Ishikawa (cell line): ENCODE results near the gene FBXW8.

Experiments used
- EP300 ChIP-seq: IDR thresholded peaks from 2 replicates; pipeline ENCODE4 v1.6.1; 2012; ENCODE audit warnings: borderline replicate concordance
- FOXM1 ChIP-seq: IDR thresholded peaks from 2 replicates; pipeline ENCODE4 v1.6.1; 2012; ENCODE audit warnings: low read depth, borderline replicate concordance
- RAD21 ChIP-seq: IDR thresholded peaks from 2 replicates; pipeline ENCODE4 v1.6.1; 2012; ENCODE audit warnings: low read depth
- TF ChIP-seq, protein P1 (sequence below): IDR thresholded peaks from 2 replicates; pipeline ENCODE4 v1.6.1; 2012
- TF ChIP-seq, protein P2 (sequence below): IDR thresholded peaks from 2 replicates; pipeline ENCODE4 v1.6.1; 2012; ENCODE audit warnings: low read depth, mild to moderate bottlenecking
- TF ChIP-seq, protein P3 (sequence below): IDR thresholded peaks from 2 replicates; pipeline ENCODE4 v1.6.1; 2012

DNA sequence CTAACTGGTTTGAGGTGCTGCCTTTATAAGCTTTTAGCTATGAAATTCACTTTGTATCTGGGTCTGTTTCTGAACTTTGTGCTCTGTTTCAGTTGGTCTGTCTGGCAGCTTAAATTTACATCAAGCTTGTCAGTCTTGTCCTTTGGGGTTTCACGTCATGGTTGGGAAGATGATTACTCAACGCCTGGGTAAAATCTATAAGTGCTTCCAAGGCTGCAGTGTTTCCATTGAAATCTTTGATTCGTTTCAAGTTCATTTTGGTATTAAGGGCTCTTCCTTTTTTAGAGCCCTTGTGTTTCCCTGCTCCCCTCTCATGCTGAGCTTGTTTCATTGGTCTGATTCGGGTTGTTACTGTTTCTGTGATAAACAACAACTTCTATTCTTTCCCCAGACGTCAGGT is 58.2 kb downstream of the FBXW8 start:
- TF ChIP-seq RAD21: no peak
- TF ChIP-seq, protein P1, sequence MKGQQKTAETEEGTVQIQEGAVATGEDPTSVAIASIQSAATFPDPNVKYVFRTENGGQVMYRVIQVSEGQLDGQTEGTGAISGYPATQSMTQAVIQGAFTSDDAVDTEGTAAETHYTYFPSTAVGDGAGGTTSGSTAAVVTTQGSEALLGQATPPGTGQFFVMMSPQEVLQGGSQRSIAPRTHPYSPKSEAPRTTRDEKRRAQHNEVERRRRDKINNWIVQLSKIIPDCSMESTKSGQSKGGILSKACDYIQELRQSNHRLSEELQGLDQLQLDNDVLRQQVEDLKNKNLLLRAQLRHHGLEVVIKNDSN: no peak
- TF ChIP-seq EP300: no peak
- TF ChIP-seq, protein P2, sequence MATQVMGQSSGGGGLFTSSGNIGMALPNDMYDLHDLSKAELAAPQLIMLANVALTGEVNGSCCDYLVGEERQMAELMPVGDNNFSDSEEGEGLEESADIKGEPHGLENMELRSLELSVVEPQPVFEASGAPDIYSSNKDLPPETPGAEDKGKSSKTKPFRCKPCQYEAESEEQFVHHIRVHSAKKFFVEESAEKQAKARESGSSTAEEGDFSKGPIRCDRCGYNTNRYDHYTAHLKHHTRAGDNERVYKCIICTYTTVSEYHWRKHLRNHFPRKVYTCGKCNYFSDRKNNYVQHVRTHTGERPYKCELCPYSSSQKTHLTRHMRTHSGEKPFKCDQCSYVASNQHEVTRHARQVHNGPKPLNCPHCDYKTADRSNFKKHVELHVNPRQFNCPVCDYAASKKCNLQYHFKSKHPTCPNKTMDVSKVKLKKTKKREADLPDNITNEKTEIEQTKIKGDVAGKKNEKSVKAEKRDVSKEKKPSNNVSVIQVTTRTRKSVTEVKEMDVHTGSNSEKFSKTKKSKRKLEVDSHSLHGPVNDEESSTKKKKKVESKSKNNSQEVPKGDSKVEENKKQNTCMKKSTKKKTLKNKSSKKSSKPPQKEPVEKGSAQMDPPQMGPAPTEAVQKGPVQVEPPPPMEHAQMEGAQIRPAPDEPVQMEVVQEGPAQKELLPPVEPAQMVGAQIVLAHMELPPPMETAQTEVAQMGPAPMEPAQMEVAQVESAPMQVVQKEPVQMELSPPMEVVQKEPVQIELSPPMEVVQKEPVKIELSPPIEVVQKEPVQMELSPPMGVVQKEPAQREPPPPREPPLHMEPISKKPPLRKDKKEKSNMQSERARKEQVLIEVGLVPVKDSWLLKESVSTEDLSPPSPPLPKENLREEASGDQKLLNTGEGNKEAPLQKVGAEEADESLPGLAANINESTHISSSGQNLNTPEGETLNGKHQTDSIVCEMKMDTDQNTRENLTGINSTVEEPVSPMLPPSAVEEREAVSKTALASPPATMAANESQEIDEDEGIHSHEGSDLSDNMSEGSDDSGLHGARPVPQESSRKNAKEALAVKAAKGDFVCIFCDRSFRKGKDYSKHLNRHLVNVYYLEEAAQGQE: no peak
- no peak for TF ChIP-seq FOXM1
- TF ChIP-seq, protein P3, sequence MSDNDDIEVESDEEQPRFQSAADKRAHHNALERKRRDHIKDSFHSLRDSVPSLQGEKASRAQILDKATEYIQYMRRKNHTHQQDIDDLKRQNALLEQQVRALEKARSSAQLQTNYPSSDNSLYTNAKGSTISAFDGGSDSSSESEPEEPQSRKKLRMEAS: no peak
